HepG2 (cell line): ENCODE data around the gene VPS25. TPM values are rescaled to one million over a fixed set of nuclear protein-coding genes. Genes with fewer than 3 reads are reported as not detected.

Source experiments
- AKNA ChIP-seq: sonication (generic); formaldehyde crosslinking; IDR thresholded peaks from 2 replicates; pipeline ENCODE4 v1.4.0; 2020; ENCODE audit warnings: missing genetic modification reagents, borderline replicate concordance
- CSRNP2 ChIP-seq: sonication (generic); formaldehyde crosslinking; conservative IDR thresholded peaks from 2 replicates; pipeline ENCODE4 v1.8.0; 2022; ENCODE audit warnings: low read depth, missing genetic modification reagents
- E2F5 ChIP-seq: sonication (generic); formaldehyde crosslinking; conservative IDR thresholded peaks from 2 replicates; pipeline ENCODE4 v1.4.0; 2020; ENCODE audit warnings: missing genetic modification reagents
- HDAC1 ChIP-seq: sonication (generic); formaldehyde crosslinking; IDR thresholded peaks from 2 replicates; pipeline ENCODE4 v1.5.1; 2020; ENCODE audit warnings: mild to moderate bottlenecking, missing genetic modification reagents
- PTBP1 ChIP-seq: fragments of 200-400 bp; formaldehyde crosslinking; IDR thresholded peaks from 2 replicates; pipeline ENCODE4 v1.6.1; 2018; ENCODE audit warnings: low read length, low read depth; ENCODE audit not compliant: poor library complexity, severe bottlenecking
- REXO4 ChIP-seq: sonication (generic); formaldehyde crosslinking; IDR thresholded peaks from 2 replicates; pipeline ENCODE4 v1.8.0; 2022; ENCODE audit warnings: missing genetic modification reagents, mild to moderate bottlenecking, borderline replicate concordance
- SNAPC2 ChIP-seq: sonication (generic); formaldehyde crosslinking; IDR thresholded peaks from 2 replicates; pipeline ENCODE4 v1.8.1; 2022; ENCODE audit warnings: mild to moderate bottlenecking, missing genetic modification reagents
- TCF12 ChIP-seq, 2 experiments: fragments of 450-650 bp in 1 of 2; sonication (generic) in 1 of 2; formaldehyde crosslinking in 1 of 2; IDR thresholded peaks; 2 replicates each; pipeline versions ENCODE4 v1.6.1 to v1.8.0; 2017 to 2022; ENCODE audit warnings: antibody characterized with exemption in 1 of 2, mild to moderate bottlenecking in 1 of 2, missing genetic modification reagents in 1 of 2, moderate library complexity in 1 of 2
- ZC3H4 ChIP-seq: sonication (generic); formaldehyde crosslinking; IDR thresholded peaks from 2 replicates; pipeline ENCODE4 v1.4.0; 2020; ENCODE audit warnings: missing genetic modification reagents, borderline replicate concordance
- ZNF251 ChIP-seq: sonication (generic); formaldehyde crosslinking; IDR thresholded peaks from 2 replicates; pipeline ENCODE4 v1.9.0; 2021; ENCODE audit warnings: mild to moderate bottlenecking, missing genetic modification reagents
- ZNF343 ChIP-seq: sonication (generic); formaldehyde crosslinking; IDR thresholded peaks from 2 replicates; pipeline ENCODE4 v1.4.0; 2020; ENCODE audit warnings: mild to moderate bottlenecking, missing genetic modification reagents
- ZZZ3 ChIP-seq: sonication (generic); formaldehyde crosslinking; IDR thresholded peaks from 2 replicates; pipeline ENCODE4 v1.4.0; 2020; ENCODE audit warnings: missing genetic modification reagents, mild to moderate bottlenecking, borderline replicate concordance
- polyA plus RNA-seq, 8 experiments: library from polyadenylated mRNA; depleted of rRNA in 3 of 8; stranded (reverse) in 7 of 8; unstranded in 1 of 8; fragments of >200 nt; fragmentation: Illumina TruSeq in 4 of 8; extraction: Trizol in 4 of 8; gene quantifications; 2 replicates each; pipeline versions ENCODE4 v1.2.1 to v1.2.3, GENCODE V29; 2011 to 2016; ENCODE audit warnings: low read depth in 4 of 8, missing spikeins in 1 of 8, mixed read lengths in 1 of 8; ENCODE audit not compliant: insufficient read depth in 1 of 8
- total RNA-seq, 5 experiments: library from RNA; depleted of rRNA; stranded (reverse); fragments of >200 nt; fragmentation: Illumina TruSeq; extraction: Trizol; gene quantifications; 2 replicates each; pipeline ENCODE4 v1.2.3, GENCODE V29; 2016; ENCODE audit warnings: low read depth in 1 of 5
- TF ChIP-seq, protein P1 (sequence below): sonication (generic); formaldehyde crosslinking; IDR thresholded peaks from 2 replicates; pipeline ENCODE4 v1.4.0; 2020; ENCODE audit warnings: mild to moderate bottlenecking, missing genetic modification reagents
- TF ChIP-seq, protein P2 (sequence below): sonication (generic); formaldehyde crosslinking; IDR thresholded peaks from 2 replicates; pipeline ENCODE4 v1.5.0; 2020; ENCODE audit warnings: mild to moderate bottlenecking, low read depth, missing genetic modification reagents, borderline replicate concordance

The VPS25 gene
- total and polyA plus RNA-seq, 2 of the 13 experiments (the other 11 are each of a cell fraction or from before 2014, with no cell fraction given) = 161 to 249 TPM

DNA sequence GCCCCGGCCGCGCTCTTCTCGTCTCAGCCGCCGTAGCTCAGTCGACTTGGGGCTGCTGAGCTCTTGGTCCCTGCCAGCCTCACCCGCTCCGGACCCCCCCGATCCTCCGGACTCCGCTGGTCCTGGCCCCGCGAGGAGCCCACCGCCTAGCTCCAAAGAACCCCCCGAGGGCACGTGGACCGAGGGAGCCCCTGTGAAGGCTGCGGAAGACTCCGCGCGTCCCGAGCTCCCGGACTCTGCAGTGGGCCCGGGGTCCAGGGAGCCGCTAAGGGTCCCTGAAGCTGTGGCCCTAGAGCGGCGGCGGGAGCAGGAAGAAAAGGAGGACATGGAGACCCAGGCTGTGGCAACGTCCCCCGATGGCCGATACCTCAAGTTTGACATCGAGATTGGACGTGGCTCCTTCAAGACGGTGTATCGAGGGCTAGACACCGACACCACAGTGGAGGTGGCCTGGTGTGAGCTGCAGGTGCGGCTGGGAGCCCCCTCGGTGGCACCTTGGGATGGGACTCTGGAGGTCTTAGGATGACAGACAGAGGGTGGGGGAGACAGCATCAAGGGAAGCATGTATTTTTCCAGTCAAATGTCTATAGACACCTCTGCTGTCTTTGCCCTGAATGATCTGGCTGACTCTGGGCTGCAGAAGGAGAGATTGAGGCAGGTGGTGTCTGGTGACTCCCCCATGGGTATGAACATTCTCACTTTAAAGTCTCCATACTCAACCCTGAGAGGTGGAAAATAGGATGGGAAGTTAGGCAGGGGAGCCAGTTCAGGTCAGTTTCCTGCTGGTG lies 7.8 kb downstream of the VPS25 start (continued):
- TF ChIP-seq AKNA (CRISPR knock-in tag) (no peak), TCF12 (IDR thresholded peaks at IDR 0.05) (no peak), TCF12 (CRISPR knock-in tag; IDR thresholded peaks at IDR 0.05) (no peak), SNAPC2 (CRISPR knock-in tag) (peak; percentile 81), ZC3H4 (CRISPR knock-in tag) (no peak), HDAC1 (CRISPR knock-in tag) (no peak), ZNF251 (no peak), REXO4 (CRISPR knock-in tag) (no peak), ZZZ3 (0 out of 2 replicates have a peak, but pooled peaks have one; percentile 49), CSRNP2 (CRISPR knock-in tag) (no peak), E2F5 (CRISPR knock-in tag) (no peak), ZNF343 (no peak), PTBP1 (peak; percentile 6)
- TF ChIP-seq, protein P1, sequence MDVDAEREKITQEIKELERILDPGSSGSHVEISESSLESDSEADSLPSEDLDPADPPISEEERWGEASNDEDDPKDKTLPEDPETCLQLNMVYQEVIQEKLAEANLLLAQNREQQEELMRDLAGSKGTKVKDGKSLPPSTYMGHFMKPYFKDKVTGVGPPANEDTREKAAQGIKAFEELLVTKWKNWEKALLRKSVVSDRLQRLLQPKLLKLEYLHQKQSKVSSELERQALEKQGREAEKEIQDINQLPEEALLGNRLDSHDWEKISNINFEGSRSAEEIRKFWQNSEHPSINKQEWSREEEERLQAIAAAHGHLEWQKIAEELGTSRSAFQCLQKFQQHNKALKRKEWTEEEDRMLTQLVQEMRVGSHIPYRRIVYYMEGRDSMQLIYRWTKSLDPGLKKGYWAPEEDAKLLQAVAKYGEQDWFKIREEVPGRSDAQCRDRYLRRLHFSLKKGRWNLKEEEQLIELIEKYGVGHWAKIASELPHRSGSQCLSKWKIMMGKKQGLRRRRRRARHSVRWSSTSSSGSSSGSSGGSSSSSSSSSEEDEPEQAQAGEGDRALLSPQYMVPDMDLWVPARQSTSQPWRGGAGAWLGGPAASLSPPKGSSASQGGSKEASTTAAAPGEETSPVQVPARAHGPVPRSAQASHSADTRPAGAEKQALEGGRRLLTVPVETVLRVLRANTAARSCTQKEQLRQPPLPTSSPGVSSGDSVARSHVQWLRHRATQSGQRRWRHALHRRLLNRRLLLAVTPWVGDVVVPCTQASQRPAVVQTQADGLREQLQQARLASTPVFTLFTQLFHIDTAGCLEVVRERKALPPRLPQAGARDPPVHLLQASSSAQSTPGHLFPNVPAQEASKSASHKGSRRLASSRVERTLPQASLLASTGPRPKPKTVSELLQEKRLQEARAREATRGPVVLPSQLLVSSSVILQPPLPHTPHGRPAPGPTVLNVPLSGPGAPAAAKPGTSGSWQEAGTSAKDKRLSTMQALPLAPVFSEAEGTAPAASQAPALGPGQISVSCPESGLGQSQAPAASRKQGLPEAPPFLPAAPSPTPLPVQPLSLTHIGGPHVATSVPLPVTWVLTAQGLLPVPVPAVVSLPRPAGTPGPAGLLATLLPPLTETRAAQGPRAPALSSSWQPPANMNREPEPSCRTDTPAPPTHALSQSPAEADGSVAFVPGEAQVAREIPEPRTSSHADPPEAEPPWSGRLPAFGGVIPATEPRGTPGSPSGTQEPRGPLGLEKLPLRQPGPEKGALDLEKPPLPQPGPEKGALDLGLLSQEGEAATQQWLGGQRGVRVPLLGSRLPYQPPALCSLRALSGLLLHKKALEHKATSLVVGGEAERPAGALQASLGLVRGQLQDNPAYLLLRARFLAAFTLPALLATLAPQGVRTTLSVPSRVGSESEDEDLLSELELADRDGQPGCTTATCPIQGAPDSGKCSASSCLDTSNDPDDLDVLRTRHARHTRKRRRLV (CRISPR knock-in tag) = no peak
- TF ChIP-seq, protein P2, sequence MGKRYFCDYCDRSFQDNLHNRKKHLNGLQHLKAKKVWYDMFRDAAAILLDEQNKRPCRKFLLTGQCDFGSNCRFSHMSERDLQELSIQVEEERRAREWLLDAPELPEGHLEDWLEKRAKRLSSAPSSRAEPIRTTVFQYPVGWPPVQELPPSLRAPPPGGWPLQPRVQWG (CRISPR knock-in tag) = no peak
